ENCODE measurements around the gene ANKS1A. TPM values are rescaled to one million over a fixed set of nuclear protein-coding genes. Genes with fewer than 3 reads are reported as not detected.

Gene ANKS1A
- polyA plus RNA-seq, 2 of the 4 experiments (the other 2 are of a cell fraction) = 3.6 to 5.9 TPM

DNA sequence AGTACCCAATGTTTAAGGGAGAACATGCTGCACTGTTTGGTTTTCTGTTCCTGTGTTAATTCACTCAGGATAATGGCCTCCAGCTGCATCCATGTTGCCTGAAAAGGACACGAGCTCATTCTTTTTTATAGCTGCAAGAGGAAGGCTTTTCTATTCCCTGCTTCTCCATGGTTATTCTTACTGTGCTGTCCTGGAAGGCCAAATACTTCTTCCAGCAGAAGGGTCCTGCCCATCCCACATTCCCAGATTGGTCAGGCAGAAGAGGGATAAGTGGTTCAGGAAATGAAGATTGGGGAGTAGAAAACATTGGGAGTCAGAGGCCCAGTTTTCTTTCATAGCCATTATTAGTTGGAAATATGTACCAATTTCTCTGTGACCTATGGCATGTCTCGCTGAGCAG is 129.7 kb downstream of the ANKS1A start (continued):
- no peak for TF ChIP-seq CBX8 (IDR thresholded peaks at IDR 0.05)
- no peak for TF ChIP-seq FOSB (CRISPR knock-in tag; IDR thresholded peaks at IDR 0.05)
- no peak for TF ChIP-seq RFX5 (IDR thresholded peaks at IDR 0.05)
- TF ChIP-seq RAD21 (conservative IDR thresholded peaks at IDR 0.05 in 1 of 2, IDR thresholded peaks at IDR 0.05 in 1 of 2) = no peak

- TF ChIP-seq ZNF302 (CRISPR knock-in tag; IDR thresholded peaks at IDR 0.05) (no peak), HOXA7 (CRISPR knock-in tag; IDR thresholded peaks at IDR 0.05) (no peak), MYC (IDR thresholded peaks at IDR 0.05; ENCODE audit: borderline replicate concordance, low read length) (no peak), RFX5 (IDR thresholded peaks at IDR 0.05) (no peak), KDM1A (IDR thresholded peaks at IDR 0.05; ENCODE audit: low read depth) (no peak), CHD4 (IDR thresholded peaks at IDR 0.05; ENCODE audit: borderline replicate concordance) (no peak), TFCP2L1 (CRISPR knock-in tag; IDR thresholded peaks at IDR 0.05) (no peak), CTCF (IDR thresholded peaks at IDR 0.05) (no peak), HOXB13 (CRISPR knock-in tag; IDR thresholded peaks at IDR 0.05; ENCODE audit: low read depth) (no peak), POLR2AphosphoS2 (conservative IDR thresholded peaks at IDR 0.05; ENCODE audit: low read length) (no peak), PHF8 (IDR thresholded peaks at IDR 0.05; ENCODE audit: borderline replicate concordance, low read depth) (no peak), GATA3 (IDR thresholded peaks at IDR 0.05; ENCODE audit: borderline replicate concordance) (no peak), NFE2L2 (conservative IDR thresholded peaks at IDR 0.05; ENCODE audit: low read length) (no peak), NR3C1 (IDR thresholded peaks at IDR 0.05) (no peak), HOXB5 (CRISPR knock-in tag; IDR thresholded peaks at IDR 0.05) (no peak), CBX8 (IDR thresholded peaks at IDR 0.05) (no peak), BHLHE40 (IDR thresholded peaks at IDR 0.05; ENCODE audit: low read depth, low read length) (no peak)
- TF ChIP-seq, protein P1, sequence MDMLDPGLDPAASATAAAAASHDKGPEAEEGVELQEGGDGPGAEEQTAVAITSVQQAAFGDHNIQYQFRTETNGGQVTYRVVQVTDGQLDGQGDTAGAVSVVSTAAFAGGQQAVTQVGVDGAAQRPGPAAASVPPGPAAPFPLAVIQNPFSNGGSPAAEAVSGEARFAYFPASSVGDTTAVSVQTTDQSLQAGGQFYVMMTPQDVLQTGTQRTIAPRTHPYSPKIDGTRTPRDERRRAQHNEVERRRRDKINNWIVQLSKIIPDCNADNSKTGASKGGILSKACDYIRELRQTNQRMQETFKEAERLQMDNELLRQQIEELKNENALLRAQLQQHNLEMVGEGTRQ (IDR thresholded peaks at IDR 0.05) = no peak
- CTCF ChIA-PET = interaction anchor here (0.7 kb wide), 1 partner anchor 32 kb away, joined by 3 read pairs; no protein-coding TSS in a partner anchor
- DNase-seq (ENCODE audit: low read depth in 1 of 2, low spot score in 1 of 2) = no peak
- Histone ChIP-seq H3K27ac (no peak overlapping the region), H3K4me1 (peaks cover 5% of the 10 kb centered on the region), H3K4me2 (no peak overlapping the region), H3K4me3 (no peak overlapping the region), H3K9me3 (no peaks in the 10 kb centered on the region)
- ATAC-seq = no peak
- 83% methylated on average over 1 of the region's 1 CpG for WGBS (ENCODE audit: missing lambda C conversion rate)
- no peak for FAIRE-seq
- POLR2A ChIA-PET = no interaction called here
These were observed 130.1 kb downstream of the ANKS1A start for GRCh38 chr6:35019171-35019570.

DNA sequence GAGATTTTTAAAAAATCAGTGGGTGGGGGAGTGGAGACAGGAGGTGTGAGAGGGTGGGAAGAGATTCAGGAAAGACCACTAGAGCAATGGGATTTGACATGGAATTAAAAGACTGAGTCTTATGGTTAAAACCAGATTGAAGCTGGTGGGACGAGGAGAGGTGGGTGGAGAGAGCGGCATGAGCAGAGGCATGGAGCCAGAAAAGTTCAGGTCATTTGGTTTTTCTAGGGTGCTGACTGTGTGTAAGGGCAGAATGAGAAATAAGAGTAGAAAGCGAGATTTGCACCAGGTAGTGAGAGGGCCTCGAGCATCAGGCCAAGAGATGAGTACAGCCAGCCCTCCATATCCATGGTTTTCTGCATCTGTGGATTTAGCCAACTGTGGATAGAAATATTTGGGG is 130.8 kb downstream of the ANKS1A start:
- 94% methylated on average over 4 of the region's 4 CpGs for WGBS (ENCODE audit: missing lambda C conversion rate)
- no peak overlapping the region for H3K4me2 ChIP-seq
- FAIRE-seq (no peak), DNase-seq (ENCODE audit: low read depth in 1 of 2, low spot score in 1 of 2) (no peak), ATAC-seq (no peak)
- ChIA-PET POLR2A (no interaction called here), CTCF (interaction anchor here (1.0 kb wide), 1 partner anchor 8 kb away, joined by 3 read pairs; no protein-coding TSS in a partner anchor)
- TF ChIP-seq CEBPB (IDR thresholded peaks at IDR 0.05) (no peak), MYC (IDR thresholded peaks at IDR 0.05; ENCODE audit: borderline replicate concordance, low read length) (no peak), KDM1A (IDR thresholded peaks at IDR 0.05; ENCODE audit: low read depth) (no peak), TFCP2L1 (CRISPR knock-in tag; IDR thresholded peaks at IDR 0.05) (no peak), GATA3 (IDR thresholded peaks at IDR 0.05; ENCODE audit: borderline replicate concordance) (no peak), PHF8 (IDR thresholded peaks at IDR 0.05; ENCODE audit: borderline replicate concordance, low read depth) (no peak), NR3C1 (IDR thresholded peaks at IDR 0.05) (no peak), RFX5 (IDR thresholded peaks at IDR 0.05) (no peak), CBX8 (IDR thresholded peaks at IDR 0.05) (no peak), CHD4 (IDR thresholded peaks at IDR 0.05; ENCODE audit: borderline replicate concordance) (no peak), NPAS2 (CRISPR knock-in tag; IDR thresholded peaks at IDR 0.05; ENCODE audit: borderline replicate concordance) (no peak), RCOR1 (IDR thresholded peaks at IDR 0.05; ENCODE audit: low read depth, low read length) (no peak), EHF (CRISPR knock-in tag; IDR thresholded peaks at IDR 0.05) (no peak), ZNF302 (CRISPR knock-in tag; IDR thresholded peaks at IDR 0.05) (no peak), RARB (CRISPR knock-in tag; IDR thresholded peaks at IDR 0.05) (no peak), KDM5A (IDR thresholded peaks at IDR 0.05) (no peak)
- TF ChIP-seq, protein P1 (IDR thresholded peaks at IDR 0.05) = no peak
- TF ChIP-seq, protein P2, sequence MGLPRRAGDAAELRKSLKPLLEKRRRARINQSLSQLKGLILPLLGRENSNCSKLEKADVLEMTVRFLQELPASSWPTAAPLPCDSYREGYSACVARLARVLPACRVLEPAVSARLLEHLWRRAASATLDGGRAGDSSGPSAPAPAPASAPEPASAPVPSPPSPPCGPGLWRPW (IDR thresholded peaks at IDR 0.05) = no peak
- TF ChIP-seq, protein P3, sequence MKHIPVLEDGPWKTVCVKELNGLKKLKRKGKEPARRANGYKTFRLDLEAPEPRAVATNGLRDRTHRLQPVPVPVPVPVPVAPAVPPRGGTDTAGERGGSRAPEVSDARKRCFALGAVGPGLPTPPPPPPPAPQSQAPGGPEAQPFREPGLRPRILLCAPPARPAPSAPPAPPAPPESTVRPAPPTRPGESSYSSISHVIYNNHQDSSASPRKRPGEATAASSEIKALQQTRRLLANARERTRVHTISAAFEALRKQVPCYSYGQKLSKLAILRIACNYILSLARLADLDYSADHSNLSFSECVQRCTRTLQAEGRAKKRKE (CRISPR knock-in tag; IDR thresholded peaks at IDR 0.05; ENCODE audit: low read depth) = no peak
- no peak overlapping the region for H3K27ac ChIP-seq
- H3K9me3 ChIP-seq = no peaks in the 10 kb centered on the region
- H3K4me3 ChIP-seq = no peak overlapping the region
- peaks cover 12% of the 10 kb centered on the region for H3K4me1 ChIP-seq

Measured in A549 (cell line).